ENCODE measurements around the gene NOTCH1.

DNA sequence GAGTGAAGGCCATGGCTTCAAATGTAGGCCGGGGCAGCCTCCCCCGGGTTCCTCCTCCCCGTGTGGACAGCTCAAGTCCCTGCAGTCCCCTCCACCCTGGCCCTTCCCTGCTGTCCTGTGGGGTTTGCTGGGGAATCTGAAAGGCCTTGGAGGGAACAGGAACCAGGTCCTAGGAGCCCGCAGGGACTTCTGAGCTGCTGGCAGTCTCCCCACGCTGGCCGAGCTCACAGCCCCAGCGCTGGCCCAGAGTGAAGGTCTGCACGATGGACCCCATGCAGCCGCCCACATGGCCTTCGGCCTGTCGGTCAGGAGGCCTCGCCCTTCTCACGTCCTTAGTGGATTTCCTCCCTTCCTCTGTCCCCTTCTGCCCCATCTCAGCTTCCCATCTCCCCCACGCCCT lies 25.7 kb upstream of the NOTCH1 start:
- TF ChIP-seq CTCF (IDR thresholded peaks at IDR 0.05) = no peak
- no peak for TF ChIP-seq POLR2A (IDR thresholded peaks at IDR 0.05)

Data from gastroesophageal sphincter (tissue), 3 donors.